Upper lobe of left lung (tissue), 4 donors: ENCODE measurements around the gene LTBP2.

Source experiments
- EP300 ChIP-seq, 4 donors: sonication (generic); formaldehyde crosslinking; IDR thresholded peaks; one replicate each; pipeline ENCODE4 v1.5.1; 2017; ENCODE audit warnings: antibody characterized with exemption in 4 of 4, control low read depth in 2 of 4
- POLR2A ChIP-seq, 4 donors: fragments of 450-650 bp; IDR thresholded peaks; one replicate each; pipeline ENCODE4 v1.5.1; 2016 to 2017; ENCODE audit warnings: antibody characterized with exemption in 4 of 4, mild to moderate bottlenecking in 2 of 4

DNA sequence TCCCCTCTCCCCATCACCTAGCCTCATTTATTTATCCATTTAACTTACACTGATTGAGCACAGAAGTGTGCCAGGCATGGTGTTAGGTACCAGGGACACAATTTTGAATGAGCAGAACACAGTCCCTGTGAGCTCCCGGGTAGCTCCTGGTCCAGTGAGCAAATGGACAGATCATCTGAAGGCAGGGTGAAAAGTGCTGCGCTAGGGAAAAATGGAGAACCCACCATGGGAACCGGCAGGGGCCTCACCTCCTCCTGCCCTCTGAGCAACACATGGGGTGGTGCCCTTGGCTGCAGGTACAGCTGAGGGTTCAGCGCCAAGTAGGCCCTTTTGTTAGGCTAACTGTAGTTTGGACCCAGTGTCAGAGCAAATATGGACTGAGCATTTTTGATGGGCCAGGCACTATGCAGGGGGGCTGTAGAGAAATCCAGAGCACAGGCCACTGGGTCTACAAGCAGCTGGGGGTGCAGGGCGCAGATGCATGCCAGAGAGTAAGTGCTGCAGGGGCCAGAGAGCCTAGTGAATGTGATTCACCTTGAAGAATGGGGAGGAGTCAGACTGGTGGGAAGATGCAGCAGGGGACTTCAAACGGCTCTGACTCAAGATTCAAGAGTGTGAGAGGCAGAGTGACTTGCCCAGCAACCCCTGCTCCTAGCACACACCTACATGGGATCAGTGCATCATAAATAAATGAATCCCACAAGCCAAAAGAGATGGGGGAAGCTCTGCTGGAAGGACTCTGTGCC is 28.2 kb downstream of the LTBP2 start:
- no peak for TF ChIP-seq POLR2A (IDR thresholded peaks at IDR 0.05)
- no peak for TF ChIP-seq EP300 (IDR thresholded peaks at IDR 0.05)
